Activated CD4-positive, CD25-positive, alpha-beta regulatory T cell treated with anti-CD3 and anti-CD28 coated beads, Interleukin-2, amount 50 U/mL, for 16 hours (primary cell): ENCODE results near the gene GUCY1A2.
"Not testable (repeated sequence)": the region's sequence is repeated elsewhere in the genome, so short reads cannot be mapped to it uniquely, and the experiment has no call there.

ENCODE experiments used
- DNase-seq: peaks from one replicate; pipeline ENCODE4 v3.0.0-alpha.2; 2020; ENCODE audit warnings: low read depth, low spot score

GUCY1A2 gene, protein sequence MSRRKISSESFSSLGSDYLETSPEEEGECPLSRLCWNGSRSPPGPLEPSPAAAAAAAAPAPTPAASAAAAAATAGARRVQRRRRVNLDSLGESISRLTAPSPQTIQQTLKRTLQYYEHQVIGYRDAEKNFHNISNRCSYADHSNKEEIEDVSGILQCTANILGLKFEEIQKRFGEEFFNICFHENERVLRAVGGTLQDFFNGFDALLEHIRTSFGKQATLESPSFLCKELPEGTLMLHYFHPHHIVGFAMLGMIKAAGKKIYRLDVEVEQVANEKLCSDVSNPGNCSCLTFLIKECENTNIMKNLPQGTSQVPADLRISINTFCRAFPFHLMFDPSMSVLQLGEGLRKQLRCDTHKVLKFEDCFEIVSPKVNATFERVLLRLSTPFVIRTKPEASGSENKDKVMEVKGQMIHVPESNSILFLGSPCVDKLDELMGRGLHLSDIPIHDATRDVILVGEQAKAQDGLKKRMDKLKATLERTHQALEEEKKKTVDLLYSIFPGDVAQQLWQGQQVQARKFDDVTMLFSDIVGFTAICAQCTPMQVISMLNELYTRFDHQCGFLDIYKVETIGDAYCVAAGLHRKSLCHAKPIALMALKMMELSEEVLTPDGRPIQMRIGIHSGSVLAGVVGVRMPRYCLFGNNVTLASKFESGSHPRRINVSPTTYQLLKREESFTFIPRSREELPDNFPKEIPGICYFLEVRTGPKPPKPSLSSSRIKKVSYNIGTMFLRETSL

DNA sequence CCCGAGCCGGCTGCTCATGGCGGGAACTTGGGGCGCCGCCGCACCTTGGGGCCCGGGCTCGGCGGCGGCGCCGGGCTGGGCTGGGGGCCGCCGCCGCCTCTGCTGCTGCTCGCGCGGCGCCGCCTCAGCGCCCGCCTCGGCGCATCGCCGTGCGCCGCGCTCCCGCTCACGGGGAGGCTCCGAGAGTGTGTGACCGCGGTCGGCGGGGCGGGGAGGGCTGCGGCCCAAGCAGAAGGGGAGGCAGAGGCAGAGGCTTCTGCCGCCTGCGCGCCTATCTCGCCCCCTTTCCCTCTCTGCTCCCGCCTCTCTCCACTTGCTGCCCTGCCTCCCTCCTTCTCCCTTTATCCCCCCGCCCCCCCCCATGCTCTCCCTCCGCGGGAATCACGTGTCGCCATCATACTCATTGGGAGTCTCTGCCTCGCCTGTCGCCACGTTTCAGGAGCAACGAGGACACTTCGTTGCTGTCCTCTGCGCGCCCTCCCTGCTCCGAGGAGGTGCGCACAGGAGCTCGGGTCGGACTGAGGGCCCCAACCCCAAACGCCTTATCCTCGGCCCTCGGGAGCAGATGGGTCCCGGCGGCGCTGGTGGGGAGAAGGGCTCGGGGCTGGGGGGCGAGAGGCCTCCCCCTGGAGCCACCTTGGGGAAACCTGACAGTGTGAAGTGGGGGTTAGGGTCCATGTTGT lies at the start of gene GUCY1A2:
Gene GUCY1A2, minus strand, starts transcription at position 258 of the 683 bp plus-strand sequence. CDS start 421 bp downstream, outside the sequence.
- DNase-seq = no peak

DNA sequence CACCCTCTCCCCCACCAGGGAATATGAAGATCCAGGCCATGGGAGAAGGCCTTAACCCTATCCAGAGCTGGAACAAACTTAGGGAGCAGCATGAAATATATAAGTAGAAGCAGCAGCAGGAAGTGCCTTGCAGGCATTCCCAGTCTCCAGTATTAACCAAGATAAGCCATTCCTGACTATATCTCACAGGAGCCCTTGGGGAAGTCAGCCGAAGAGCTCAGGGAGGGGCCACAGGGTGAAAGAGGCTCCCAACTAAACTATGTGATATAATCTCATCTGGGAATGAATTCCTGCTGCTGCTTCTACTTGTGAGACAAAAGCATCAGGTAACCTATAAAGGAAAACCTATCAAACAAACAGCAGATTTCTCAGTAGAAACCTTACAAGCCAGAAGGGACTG lies 36.1 kb upstream of the GUCY1A2 start:
- DNase-seq = no peak

DNA sequence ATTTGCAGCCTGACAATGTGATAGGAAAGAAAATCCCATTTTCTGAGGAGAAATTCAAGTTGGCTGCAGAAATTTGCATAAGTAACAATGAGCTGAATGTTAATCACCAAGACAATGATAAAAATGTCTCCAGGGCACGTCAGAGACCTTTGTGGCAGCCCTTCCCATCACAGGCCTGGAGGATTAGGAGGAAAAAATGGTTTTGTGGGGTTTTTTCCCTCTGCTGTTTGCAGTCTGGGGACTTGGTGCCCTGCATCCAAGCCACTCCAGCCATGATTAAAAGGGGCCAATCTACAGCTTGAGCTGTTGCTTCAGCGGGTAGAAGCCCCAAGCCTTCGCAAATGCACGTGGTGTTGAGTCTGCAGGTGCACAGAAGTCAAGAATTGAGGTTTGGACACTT lies 33.1 kb upstream of the GUCY1A2 start:
- DNase-seq = not testable (repeated sequence)

DNA sequence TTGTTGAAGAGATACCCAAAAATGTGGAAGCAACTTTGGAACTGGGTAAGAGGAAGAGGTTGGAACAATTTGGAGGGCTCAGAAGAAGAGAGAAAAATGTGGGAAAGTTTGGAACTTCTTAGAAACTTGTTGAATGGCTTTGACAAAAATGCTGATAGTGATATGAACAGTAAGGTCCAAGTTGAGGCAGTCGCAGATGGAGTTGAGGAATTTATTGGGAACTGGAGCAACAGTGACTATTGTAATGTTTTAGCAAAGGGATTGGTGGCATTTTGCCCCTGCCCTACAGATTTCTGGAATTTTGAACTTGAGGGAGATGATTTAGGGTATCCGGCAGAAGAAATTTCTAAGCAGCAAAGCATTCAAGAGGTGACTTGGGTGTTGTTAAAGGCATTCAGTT lies 32.6 kb upstream of the GUCY1A2 start:
- not testable (repeated sequence) for DNase-seq

DNA sequence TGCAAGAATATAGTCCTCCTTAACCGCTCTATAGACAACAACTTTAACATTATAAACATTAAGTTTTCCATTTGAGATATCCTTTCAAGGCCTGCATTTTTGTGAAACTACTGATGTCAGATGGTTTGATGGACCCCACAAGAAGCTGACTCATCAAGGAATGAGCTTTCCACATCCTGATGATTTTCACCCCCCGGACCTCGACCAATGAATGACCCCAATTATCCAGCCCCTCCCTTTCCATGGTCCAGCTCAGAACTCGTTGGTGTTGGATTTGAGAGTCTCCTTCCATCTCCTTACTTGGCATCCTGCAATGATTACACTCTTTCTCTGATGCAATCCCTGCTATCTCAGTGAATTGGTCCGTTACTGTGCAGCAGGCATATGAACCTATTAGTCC lies 31.8 kb upstream of the GUCY1A2 start:
- DNase-seq = no peak

DNA sequence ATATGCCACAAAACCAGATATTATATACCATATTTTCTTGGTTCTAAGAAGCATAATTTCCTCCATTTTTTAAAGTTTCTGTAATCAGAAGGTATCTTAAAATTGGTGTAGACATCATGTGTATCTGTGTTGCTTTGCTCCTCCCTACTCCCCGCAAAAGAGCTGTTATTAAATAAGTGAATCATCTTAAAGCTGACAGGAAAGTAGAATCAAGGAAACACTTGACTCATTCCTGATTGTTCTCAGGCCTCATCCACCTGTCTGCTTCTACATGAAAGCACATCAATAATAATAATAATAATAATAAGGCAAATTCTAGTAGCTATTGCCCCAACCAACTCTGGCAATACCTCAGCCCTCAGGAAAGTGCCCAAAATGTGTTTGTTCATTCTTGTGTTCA lies 26.2 kb upstream of the GUCY1A2 start:
- no peak for DNase-seq

DNA sequence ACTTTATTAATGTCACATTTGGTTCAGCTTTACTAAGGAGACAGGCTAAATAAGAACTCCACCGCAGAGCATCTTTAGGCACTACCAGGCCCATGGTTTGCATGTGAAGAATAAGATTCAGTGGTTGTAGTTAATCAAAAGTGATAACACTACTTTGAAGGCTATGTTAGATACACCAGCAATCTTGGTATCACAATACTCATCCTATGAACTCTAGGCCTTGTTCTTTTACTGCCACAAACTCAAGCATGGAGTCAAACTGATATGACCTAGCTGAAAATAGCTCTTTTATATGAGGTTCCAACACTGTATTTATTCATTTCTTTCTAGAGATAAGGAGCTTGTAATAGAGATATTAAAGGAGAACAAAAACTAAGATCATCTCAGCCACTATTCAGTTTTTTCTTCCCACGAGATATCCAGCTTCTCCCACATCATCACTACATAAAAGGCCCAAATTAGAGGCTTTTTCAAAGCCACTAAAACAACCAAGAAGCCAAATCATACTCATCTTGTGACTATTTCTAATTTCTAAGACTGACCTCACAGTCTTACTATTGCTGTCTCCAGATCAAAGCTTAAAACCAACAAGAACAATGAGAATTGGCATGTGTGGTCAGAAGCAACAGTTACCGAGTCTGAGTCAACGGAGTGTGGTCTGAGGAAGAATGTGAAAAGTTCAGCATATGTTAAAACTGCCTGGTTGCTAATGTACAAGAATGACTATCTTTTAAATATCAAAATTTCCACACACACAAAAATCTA lies 25.1 kb upstream of the GUCY1A2 start:
- DNase-seq = no peak

DNA sequence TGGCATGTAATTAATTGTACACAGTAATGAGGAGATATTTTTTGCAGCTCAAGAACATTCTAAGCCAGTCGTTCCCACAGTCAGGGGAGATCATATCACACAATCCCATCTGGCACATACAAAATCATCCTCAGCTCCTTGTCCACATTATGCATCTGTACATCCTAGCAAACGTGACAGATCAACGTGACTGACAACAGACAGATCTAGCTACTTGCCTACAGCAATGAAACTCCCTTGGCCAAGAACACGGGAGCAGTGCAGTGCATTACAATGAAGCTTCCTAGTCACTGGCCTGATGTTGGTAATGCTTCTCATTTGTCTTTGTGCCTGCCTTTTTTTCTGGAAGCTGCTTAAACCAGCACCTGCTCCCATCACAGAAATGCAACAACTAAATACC lies 24.5 kb upstream of the GUCY1A2 start:
- no peak for DNase-seq

DNA sequence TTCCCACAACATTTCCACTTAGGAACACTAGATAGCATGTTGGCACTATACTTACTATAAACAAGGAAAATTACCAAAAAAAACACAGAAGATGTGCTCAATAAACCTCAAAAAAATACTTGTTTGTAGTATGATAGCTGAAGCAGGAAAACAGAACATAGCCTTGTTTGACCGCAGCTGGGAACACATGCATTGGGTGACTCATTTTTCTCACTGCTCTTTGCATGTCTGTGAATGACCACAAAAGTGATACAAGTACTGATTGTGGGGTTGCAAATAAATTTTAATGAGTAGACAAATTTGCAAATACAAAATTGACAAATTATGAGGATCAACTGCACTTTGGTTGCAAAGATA lies 22.8 kb upstream of the GUCY1A2 start:
- DNase-seq = no peak

DNA sequence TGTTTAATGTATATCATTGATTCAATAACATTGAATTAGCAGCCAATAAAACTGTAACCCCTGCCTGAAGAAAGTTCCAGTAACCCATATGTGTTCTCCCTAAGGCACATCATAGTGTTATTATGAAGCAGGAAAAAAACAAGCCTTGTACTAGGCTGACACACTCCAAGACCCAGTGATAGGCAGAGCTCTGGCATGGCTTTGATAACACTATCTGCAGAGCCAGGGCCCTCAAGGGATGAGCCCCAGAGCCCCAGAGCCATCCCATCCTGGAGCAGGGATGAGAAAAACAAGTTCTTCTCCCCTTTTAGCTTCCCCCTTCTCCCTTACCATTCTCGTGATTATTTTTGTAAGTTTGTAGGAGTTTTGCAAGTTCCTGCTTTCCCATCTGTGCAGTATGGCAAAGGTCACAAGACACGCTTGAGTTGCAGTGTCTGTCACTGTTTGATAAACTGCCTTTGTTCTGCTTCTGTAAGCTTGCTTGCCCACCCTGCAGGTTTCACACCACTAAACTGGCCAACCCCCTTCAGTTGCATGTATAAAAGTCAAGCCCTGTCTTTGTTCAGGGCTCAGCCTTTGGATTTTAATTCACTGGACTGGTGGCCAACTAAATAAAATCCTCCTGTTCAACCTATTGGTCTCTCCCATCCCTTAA lies 22.3 kb upstream of the GUCY1A2 start:
- DNase-seq = no peak

DNA sequence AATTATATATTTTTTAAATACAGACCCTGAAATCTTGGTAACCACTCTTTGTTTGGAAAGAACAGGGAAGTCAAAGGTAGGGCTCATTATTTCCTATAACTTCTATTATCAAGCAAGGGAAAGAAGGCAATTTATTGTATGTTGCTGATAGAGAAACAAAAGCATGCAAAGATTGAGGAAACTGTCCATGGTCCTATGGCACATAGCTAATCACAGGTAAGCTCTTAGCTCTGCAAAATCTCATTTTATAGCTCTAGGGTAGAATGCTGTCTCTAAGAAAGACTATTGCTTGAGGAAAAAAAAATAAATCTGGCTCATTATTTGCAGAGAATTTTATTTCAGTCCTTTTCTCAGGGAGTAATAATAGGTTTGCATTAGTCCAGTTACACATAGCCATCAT lies 7.4 kb upstream of the GUCY1A2 start:
- no peak for DNase-seq

DNA sequence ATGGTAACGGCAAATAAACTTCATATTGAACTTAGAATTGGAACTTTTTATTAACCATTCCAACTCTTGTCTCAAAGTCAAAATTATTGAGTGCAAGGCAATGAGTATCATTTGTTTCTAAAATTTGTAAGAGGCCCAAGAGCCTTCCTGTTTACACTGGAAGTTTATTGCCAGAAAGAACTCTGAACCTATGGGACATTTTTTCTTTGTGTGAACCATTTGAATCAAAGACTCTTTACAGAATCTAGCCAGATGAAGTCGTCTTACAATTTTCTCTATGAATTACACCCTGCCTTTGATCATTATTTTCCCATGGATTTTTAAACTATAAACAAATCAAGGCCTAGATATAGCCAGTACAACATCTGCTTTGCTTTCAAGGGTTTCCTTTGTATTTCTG lies 2.3 kb upstream of the GUCY1A2 start:
- no peak for DNase-seq

DNA sequence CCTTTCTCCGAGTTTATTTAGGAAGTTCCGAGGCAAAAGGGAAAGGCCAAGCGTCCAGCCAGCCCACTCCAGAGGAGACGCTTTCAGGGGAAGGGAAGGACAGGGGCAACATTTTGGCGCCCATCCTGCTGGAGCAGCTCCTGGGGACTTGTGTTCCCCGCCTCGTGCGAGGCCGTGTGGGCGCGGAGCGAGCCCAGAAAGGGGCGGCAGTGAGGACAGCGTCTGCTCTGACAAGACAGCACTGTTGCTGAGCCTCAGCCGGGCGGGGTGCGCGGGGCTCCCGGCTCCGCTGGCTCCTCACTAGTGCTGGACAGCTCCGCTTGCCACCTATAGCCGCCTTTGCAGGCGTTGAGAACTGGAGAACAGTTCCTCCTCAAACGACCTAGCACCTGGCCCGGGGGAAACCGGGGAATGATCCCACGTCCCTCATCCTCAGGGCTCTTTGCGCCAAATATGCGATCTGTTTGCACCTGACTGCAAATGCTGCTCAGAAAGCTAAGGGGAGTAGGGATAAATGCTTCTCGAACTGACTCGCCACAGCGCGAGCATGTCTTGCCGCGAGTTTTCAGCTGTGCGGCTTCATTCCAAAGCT lies 722 bp upstream of the GUCY1A2 start:
- DNase-seq = no peak

DNA sequence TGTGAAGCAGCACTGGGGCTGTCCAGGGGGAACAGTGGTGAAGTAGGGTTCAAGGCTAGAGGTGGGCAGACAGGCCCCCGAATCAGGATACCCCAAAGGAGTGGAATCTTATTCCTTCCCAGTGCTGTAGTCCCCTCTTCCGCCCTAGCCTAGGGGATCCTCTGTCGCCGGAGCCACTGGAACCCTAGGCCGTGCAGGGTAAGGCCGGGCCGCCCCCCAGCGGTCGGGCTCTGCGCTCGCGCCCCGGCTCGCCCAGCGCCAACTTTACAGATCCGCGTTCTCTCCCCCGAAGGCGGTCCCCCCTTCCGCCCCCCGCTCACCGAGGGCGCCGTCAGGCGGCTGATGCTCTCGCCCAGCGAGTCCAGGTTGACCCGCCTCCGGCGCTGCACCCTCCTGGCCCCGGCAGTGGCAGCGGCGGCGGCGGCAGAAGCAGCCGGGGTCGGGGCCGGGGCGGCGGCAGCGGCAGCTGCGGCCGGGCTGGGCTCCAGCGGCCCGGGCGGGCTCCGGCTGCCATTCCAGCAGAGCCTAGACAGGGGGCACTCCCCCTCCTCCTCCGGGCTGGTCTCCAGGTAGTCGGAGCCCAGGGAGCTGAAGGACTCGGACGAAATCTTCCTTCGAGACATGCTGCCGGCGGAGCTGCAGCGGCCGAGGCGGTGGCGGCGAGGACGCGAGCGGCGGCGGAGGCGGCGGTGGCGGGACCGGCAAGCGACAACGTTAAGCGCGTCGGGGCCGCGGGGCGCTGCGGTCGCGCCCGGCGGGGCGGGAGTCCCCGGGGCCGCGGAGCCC lies 650 bp downstream of the GUCY1A2 start:
- DNase-seq = no peak

DNA sequence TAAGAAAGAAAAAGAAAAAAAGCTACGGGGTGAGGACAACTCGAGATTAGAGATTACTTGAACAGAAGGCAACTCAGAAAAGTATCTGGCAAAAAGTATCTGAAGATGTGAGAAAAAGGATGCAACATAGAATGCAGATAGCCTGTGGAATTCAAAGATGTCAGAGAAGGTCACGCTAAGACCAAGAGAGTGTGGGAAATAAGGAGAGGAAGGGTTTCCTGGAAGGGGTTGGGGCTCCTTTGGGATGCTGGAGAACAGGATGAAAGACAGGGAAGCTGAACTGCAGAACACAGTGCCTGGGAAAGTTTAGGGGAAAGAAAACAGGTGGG lies 1.2 kb downstream of the GUCY1A2 start:
- no peak for DNase-seq

DNA sequence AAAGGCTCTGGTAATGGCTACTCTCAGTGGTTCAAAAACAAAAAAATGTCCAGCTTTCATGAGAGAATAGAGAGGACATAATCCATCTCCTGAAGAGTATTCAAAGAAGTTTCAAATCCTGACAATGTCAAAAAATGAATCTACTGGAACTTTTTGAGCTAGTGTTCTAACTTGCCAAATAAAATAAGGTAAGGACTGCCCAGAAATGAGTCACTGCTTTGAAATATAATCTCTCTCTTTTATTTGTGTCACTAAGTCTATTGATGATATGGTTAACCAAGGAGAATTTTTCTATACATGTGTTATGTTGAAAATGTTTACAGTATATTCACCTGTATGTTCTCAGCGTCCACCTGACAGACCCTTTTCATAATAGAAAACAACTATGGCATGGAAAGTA lies 3.4 kb downstream of the GUCY1A2 start:
- no peak for DNase-seq

DNA sequence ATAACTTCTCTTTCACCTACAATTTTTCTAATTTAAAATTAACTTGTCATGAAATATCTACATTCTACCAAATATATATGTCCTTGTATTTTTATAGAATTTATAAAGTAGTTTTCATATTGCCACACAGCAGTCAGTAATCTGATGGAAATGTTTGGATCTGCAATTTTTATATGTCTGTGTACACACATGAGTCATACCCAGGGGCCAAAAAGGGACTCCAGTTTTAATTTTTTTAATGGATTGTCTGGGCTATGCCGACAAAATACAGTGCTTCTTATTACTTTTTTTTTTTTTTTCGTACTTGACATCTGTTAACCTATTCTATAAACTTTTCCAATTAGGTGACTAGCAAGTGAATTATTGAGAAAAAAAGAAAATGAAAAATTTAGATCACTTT lies 6.3 kb downstream of the GUCY1A2 start:
- no peak for DNase-seq

DNA sequence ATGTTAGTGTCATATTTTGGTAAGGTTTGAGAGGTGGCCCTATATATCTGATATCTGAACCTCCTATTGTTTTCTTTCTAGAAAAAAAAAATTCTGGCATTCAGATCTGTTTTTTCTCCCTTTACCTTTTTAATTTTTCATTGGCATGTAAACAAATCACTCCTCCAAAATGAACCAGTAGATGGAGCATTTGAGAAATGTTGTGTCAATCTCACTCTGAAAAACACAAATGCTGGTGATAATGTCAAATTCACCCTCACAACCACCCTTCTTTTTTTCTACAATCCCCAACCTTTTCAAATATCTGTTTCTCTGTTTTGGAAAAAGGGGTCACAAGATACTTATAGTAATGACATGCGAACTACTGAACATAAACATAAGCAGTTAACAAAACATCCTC lies 9.1 kb downstream of the GUCY1A2 start:
- DNase-seq = no peak

DNA sequence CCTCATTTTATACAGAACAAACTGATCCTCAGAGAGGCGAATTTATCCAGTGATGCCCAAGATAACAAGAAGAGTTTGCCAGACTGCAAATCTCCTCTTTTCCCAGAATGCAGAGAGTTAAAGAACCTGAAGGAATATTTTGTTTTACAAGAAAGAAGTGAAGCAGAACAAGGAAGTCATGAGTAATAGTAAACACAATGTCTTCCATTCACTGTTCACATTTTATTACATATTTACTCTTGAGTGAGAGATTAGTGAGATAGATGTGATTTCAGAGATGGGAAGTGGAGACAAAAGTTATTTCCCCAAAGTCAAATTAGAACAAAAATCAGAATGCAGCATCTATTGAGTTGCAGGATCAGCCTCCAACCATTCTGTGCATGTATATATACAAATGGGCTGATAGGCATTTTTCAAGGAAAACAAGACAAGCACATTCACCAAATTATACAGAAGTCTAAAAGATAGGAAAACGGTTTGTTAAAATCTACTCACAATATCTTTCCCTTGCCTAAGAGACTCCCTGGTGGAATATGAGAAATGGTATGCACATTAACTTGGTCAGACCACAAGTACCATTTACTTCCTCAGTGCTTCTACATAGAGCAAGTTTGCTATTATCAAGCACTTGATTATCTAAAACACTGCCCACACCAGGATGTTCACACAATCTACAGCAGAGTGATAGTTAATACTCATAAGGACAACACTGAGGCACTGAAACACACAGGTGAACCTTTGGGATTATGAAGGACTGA lies 12.0 kb downstream of the GUCY1A2 start:
- DNase-seq = no peak

DNA sequence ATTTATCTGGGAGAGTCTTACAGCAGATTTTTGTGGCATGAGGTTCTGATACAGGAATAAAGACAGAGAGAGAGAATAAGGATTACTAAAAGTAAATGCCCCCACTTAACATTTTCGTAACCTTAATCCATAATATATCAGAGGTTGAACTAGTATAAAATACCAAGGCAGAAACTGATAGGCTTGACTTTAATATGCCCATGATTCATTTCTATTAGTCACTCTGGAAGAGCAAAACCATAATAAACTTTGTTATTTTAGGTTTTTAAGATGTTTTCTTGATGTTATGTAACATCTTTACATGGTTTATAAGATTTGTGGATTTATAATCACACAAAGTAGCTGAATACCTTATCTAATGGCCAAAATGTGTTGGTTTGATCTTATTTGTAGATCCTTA lies 19.1 kb downstream of the GUCY1A2 start:
- DNase-seq = no peak
